PC-3 (cell line): ENCODE results near the gene ZNF768. TPM values are rescaled to one million over a fixed set of nuclear protein-coding genes. Genes with fewer than 3 reads are reported as not detected.
A peak's percentile ranks its signal among the peaks of the same experiment; 100 is the strongest.

Experiments
- ATAC-seq: fragments of 200-7000 bp; cut with Tn5 transposase; 2 replicates; pipeline ENCODE4 v1.9.1; 2020; ENCODE audit warnings: mild to moderate bottlenecking, moderate library complexity
- BruUV-seq: library from RNA; stranded (reverse); fragments of 400-500 nt; replicated peaks from 2 replicates; lab custom pipeline; 2021; lab: Mats Ljungman, UMichigan
- CTCF ChIA-PET: fragments of 300-600 bp; sonication (Branson Sonifier 250); formaldehyde crosslinking; loops from one replicate; lab custom pipeline; 2022; ENCODE audit warnings: antibody characterized with exemption; lab: Charles Lee
- POLR2A ChIA-PET: fragments of 300-600 bp; sonication (Branson Sonifier 250); formaldehyde crosslinking; loops from one replicate; lab custom pipeline; 2022; ENCODE audit warnings: antibody characterized with exemption; ENCODE audit not compliant: unreplicated experiment; lab: Charles Lee
- DNase-seq: peaks from one replicate; pipeline ENCODE4 v3.0.0-alpha.2; 2015
- H2AFZ ChIP-seq: fragments of 300-600 bp; sonication (generic); 2 replicates; pipeline ENCODE4 v1.6.0; 2016; ENCODE audit warnings: antibody characterized with exemption, low read length
- H3F3A ChIP-seq: fragments of 300-600 bp; sonication (generic); one replicate; pipeline ENCODE4 v1.6.0; 2017; ENCODE audit warnings: antibody characterized with exemption, low read length, control low read depth, mild to moderate bottlenecking; ENCODE audit not compliant: unreplicated experiment
- H3K27ac ChIP-seq: fragments of 300-600 bp; sonication (generic); 2 replicates; pipeline ENCODE4 v1.5.1; 2016; ENCODE audit warnings: mild to moderate bottlenecking, low read length
- H3K27me3 ChIP-seq: fragments of 300-600 bp; sonication (generic); 2 replicates; pipeline ENCODE4 v1.6.1; 2016; ENCODE audit warnings: low read length, mixed read lengths
- H3K36me3 ChIP-seq: fragments of 300-600 bp; sonication (generic); 2 replicates; pipeline ENCODE4 v1.6.1; 2016; ENCODE audit warnings: low read depth, mixed run types, low read length, mixed read lengths
- H3K4me1 ChIP-seq: fragments of 300-600 bp; sonication (generic); 2 replicates; pipeline ENCODE4 v1.5.1; 2016; ENCODE audit warnings: low read length; ENCODE audit not compliant: insufficient read depth
- H3K4me2 ChIP-seq: fragments of 300-600 bp; sonication (generic); 2 replicates; pipeline ENCODE4 v1.6.0; 2016; ENCODE audit warnings: low read length
- H3K4me3 ChIP-seq: fragments of 300-600 bp; sonication (generic); 2 replicates; pipeline ENCODE4 v1.5.1; 2016; ENCODE audit warnings: mild to moderate bottlenecking, low read length, mixed read lengths
- H3K79me2 ChIP-seq: fragments of 300-600 bp; sonication (generic); 2 replicates; pipeline ENCODE4 v1.6.1; 2017; ENCODE audit warnings: low read length, mixed read lengths
- H3K9ac ChIP-seq: fragments of 300-600 bp; sonication (generic); 2 replicates; pipeline ENCODE4 v1.6.0; 2016; ENCODE audit warnings: mild to moderate bottlenecking, low read length
- H3K9me2 ChIP-seq: fragments of 300-600 bp; sonication (generic); replicated peaks from 2 replicates; pipeline ENCODE4 v1.6.1; 2016; ENCODE audit warnings: mixed run types, low read length, mixed read lengths
- H3K9me3 ChIP-seq: fragments of 300-600 bp; sonication (generic); 2 replicates; pipeline ENCODE4 v1.6.1; 2016; ENCODE audit warnings: low read length, mixed read lengths
- H4K20me1 ChIP-seq: fragments of 300-600 bp; sonication (generic); 2 replicates; pipeline ENCODE4 v1.6.1; 2016; ENCODE audit warnings: low read length, mixed read lengths
- CTCF ChIP-seq: fragments of 300-600 bp; sonication (generic); conservative IDR thresholded peaks from 2 replicates; pipeline ENCODE4 v1.5.1; 2017; ENCODE audit warnings: antibody characterized with exemption, low read depth, mild to moderate bottlenecking, low read length
- EZH2 ChIP-seq: fragments of 300-600 bp; sonication (generic); IDR thresholded peaks from one replicate; pipeline ENCODE4 v1.6.1; 2017; ENCODE audit warnings: antibody characterized with exemption, mild to moderate bottlenecking, low read length; ENCODE audit not compliant: unreplicated experiment
- EZH2phosphoT487 ChIP-seq: fragments of 300-600 bp; sonication (generic); IDR thresholded peaks from 2 replicates; pipeline ENCODE4 v1.6.1; 2018; ENCODE audit warnings: mild to moderate bottlenecking, antibody characterized with exemption, low read length, borderline replicate concordance
- intact Hi-C: fragments of 100-400 bp; cut with micrococcal nuclease; formaldehyde crosslinking; loops from 2 replicates; pipeline ENCODE4 v1.9.0; 2023
- total RNA-seq: library from RNA; depleted of rRNA; stranded (reverse); fragments of >200 nt; gene quantifications from 2 replicates; pipeline ENCODE4 v1.2.3, GENCODE V29; 2014

ZNF768 gene
- total RNA-seq, 1 experiment from 2014 or later: 31.2 TPM

GRCh38 chr16:30569746-30570635, 43.6 kb upstream of the ZNF768 start:
- CTCF ChIA-PET: no interaction called here
- Histone ChIP-seq H3F3A (no peaks in the 10 kb centered on the region), H3K27ac (no peak overlapping the region), H3K36me3 (no peaks in the 10 kb centered on the region), H3K4me1 (peaks cover 34% of the 10 kb centered on the region), H3K9ac (no peak overlapping the region), H3K9me2 (no peaks in the 10 kb centered on the region), H3K4me3 (no peak overlapping the region), H3K9me3 (no peaks in the 10 kb centered on the region), H3K79me2 (peaks cover 7% of the 10 kb centered on the region; the same call in 1 of the 2 replicates), H2AFZ (no peak overlapping the region), H3K4me2 (no peak overlapping the region), H3K27me3 (no peaks in the 10 kb centered on the region), H4K20me1 (no peaks in the 10 kb centered on the region)
- BruUV-seq: no TSS peak
- TF ChIP-seq EZH2phosphoT487 (no peak), CTCF (no peak), EZH2 (no peak)
- DNase-seq (no peak), ATAC-seq (no peak)
- intact Hi-C loops: loop anchor here (10.0 kb wide), 1 partner anchor 65 kb away; no protein-coding TSS in a partner anchor
- POLR2A ChIA-PET: no interaction called here

GRCh38 chr16:30569281-30569680, 42.9 kb upstream of the ZNF768 start:
- Histone ChIP-seq H3K9ac (peak overlapping the region; percentile 47; the same call in 1 of the 2 replicates), H3K9me2 (no peaks in the 10 kb centered on the region), H3K27me3 (no peaks in the 10 kb centered on the region), H3K4me3 (no peak overlapping the region), H3K36me3 (no peaks in the 10 kb centered on the region), H3K27ac (peak overlapping the region; percentile 96), H2AFZ (no peak overlapping the region), H3K4me2 (no peak overlapping the region), H3K79me2 (peaks cover 7% of the 10 kb centered on the region; the same call in 1 of the 2 replicates), H4K20me1 (no peaks in the 10 kb centered on the region), H3F3A (no peaks in the 10 kb centered on the region), H3K4me1 (peaks cover 34% of the 10 kb centered on the region), H3K9me3 (no peaks in the 10 kb centered on the region)
- DNase-seq: no peak
- ChIA-PET CTCF (no interaction called here), POLR2A (no interaction called here)
- TF ChIP-seq CTCF: no peak
- TF ChIP-seq EZH2: no peak
- TF ChIP-seq EZH2phosphoT487: no peak
- intact Hi-C loops: no loop called here
- BruUV-seq: no TSS peak
- no peak for ATAC-seq
